Spinal cord (tissue), 10 donors: ENCODE results near the gene HLA-DRB1. TPM values are rescaled to one million over a fixed set of nuclear protein-coding genes. Genes with fewer than 3 reads are reported as not detected.

Source experiments
- DNase-seq, 6 donors: peaks; one replicate each; pipeline versions ENCODE4 v3.0.0 to v3.0.0-alpha.2; 2013 to 2015; ENCODE audit warnings: low spot score in 6 of 6, low read depth in 4 of 6
- H3K27ac ChIP-seq: one replicate; pipeline ENCODE4 v1.5.1; 2013; ENCODE audit warnings: low read depth, low read length, control low read depth
- H3K27me3 ChIP-seq: one replicate; pipeline ENCODE4 v1.6.1; 2013; ENCODE audit warnings: low read length; ENCODE audit not compliant: control insufficient read depth, insufficient read depth
- H3K36me3 ChIP-seq: one replicate; pipeline ENCODE4 v1.6.1; 2013; ENCODE audit warnings: low read length; ENCODE audit not compliant: control insufficient read depth, insufficient read depth
- H3K4me1 ChIP-seq: one replicate; pipeline ENCODE4 v1.6.1; 2013; ENCODE audit warnings: low read length; ENCODE audit not compliant: control insufficient read depth, insufficient read depth
- H3K4me3 ChIP-seq: one replicate; pipeline ENCODE4 v1.5.1; 2013; ENCODE audit warnings: low read depth, low read length, control low read depth
- H3K9me3 ChIP-seq: one replicate; pipeline ENCODE4 v1.6.1; 2013; ENCODE audit warnings: low read length; ENCODE audit not compliant: control insufficient read depth, insufficient read depth
- WGBS: methylation state at CpG from one replicate; pipeline ENCODE4 v1.1.5; 2013; ENCODE audit warnings: missing lambda C conversion rate; ENCODE audit not compliant: insufficient coverage; 5-methylcytosine and 5-hydroxymethylcytosine counted together
- polyA plus RNA-seq, 2 donors: library from polyadenylated mRNA; unstranded; fragments of 120-200 nt; gene quantifications; one replicate each; pipeline ENCODE4 v1.2.1, GENCODE V29; 2013; ENCODE audit not compliant: insufficient read length in 2 of 2
- total RNA-seq, 2 donors: library from RNA; depleted of rRNA in 1 of 2; stranded (reverse); fragments of 120-200 nt in 1 of 2; fragments of >200 nt in 1 of 2; gene quantifications; one replicate each; pipeline versions ENCODE4 v1.2.3 to v1.2.4, GENCODE V29; 2013 to 2014
- donor health status: healthy.

HLA-DRB1 gene
- total and polyA plus RNA-seq, 4 donors, result 3.1 to 61.3 (median 10.2) TPM

DNA sequence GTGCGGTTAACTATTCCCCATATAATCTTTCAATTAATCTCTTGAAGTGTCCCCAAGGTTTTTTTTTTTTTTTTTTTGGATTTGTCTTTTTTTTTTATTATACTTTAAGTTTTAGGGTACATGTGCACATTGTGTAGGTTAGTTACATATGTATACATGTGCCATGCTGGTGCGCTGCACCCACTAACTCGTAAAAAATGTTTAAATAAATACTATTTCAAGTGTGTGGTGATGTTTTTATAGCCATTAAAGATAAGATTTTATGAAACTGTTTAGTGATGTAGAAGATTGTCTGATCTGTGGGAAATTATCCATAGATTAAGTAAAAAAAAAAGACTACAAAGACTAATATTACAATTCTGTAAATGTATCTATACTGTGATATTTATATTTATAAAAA, 34.9 kb upstream of the HLA-DRB1 start:
- Histone ChIP-seq H3K4me3 (no peak overlapping the region), H3K27me3 (no peaks in the 10 kb centered on the region), H3K9me3 (no peaks in the 10 kb centered on the region), H3K36me3 (no peaks in the 10 kb centered on the region), H3K27ac (no peak overlapping the region), H3K4me1 (no peaks in the 10 kb centered on the region)
- DNase-seq, result no peak
- WGBS, result no CpG with 5 or more reads among the region's 3 CpGs

DNA sequence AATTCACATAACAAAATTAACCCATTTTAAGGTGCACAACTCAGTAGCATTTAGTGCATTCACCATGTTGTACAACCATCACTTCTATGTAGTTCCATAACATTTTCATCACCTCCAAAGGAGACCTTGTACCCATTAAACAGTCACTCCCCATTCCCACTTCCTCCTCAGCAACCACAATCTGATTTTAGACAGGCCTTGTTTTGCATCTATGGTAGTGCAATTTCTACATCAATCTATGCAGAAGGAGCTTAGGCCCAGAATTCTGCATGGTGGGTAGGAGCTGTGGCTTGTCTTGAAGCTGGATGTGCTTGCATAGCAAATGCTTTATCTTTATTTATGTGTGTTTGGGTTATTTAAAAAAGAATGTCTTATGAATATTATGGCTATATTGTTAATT, 34.0 kb upstream of the HLA-DRB1 start:
- Histone ChIP-seq H3K27ac (no peak overlapping the region), H3K27me3 (no peaks in the 10 kb centered on the region), H3K4me1 (no peaks in the 10 kb centered on the region), H3K36me3 (no peaks in the 10 kb centered on the region), H3K9me3 (no peaks in the 10 kb centered on the region), H3K4me3 (no peak overlapping the region)
- DNase-seq, result no peak

DNA sequence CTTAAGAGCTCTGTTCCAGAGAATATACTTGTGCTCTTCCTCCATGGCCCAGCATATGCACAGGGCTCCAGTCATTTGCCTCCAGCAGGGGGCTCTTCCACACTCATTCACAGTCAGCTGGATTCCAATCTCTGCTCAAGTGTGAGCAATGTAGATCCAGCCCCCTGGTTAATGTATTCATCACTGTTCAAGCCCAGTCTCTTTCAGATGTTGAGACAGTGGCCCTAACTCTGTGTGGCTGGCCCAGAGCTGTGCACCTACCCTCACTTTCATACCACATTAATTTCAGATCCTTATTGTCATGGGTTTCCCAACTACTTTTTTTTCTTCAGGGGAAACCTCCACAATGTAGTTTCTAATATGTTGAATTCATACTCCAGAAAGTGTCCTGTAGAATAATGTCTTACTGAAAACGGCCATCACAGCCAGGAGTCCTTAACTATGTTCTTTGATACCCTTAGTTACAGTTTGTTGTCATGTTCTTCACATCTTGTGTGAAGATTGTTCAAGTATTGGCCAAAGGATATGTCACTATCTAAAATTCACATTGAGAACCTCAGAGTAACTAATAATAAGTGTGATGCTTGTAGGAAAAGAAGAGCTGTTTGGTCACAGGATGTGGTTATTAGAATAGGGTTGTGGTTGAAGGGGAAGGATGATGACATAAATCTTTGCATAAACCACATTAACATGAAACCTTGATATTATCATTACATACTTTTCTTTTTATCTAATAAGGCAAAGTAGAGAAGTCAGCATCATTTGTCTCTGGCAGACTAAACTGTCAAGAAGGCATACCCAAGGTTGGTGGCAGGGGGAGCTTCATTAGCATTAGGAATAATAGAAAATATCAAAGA, 33.1 kb upstream of the HLA-DRB1 start:
- Histone ChIP-seq H3K27me3 (no peaks in the 10 kb centered on the region), H3K27ac (no peak overlapping the region), H3K9me3 (no peaks in the 10 kb centered on the region), H3K4me3 (no peak overlapping the region), H3K4me1 (no peaks in the 10 kb centered on the region), H3K36me3 (no peaks in the 10 kb centered on the region)
- WGBS, result no CpG with 5 or more reads among the region's 1 CpG
- peak in 1 of 6 donors; percentile 45 for DNase-seq

DNA sequence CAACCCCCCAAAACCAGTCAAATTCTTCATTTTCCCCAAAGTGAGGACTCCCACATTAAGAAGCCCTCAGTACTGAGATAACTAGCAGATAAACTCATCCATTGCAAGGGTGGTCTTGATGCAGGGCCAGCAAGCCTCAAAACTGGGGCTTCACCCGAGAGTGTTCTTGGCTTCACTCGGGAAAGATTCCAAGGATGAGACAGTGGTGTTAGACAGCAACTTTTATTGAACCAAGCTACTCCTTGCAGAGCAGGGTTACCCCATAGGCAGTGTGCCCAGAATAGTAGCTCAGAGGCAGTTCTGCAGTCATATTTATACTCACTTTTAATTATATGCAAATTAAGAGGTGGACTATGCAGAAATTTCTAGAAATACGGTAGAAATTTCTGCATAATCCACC, 31.7 kb upstream of the HLA-DRB1 start:
- no peak overlapping the region for H3K4me3 ChIP-seq
- no peaks in the 10 kb centered on the region for H3K27me3 ChIP-seq
- no peaks in the 10 kb centered on the region for H3K36me3 ChIP-seq
- WGBS, result 57% methylated on average over 1 of the region's 3 CpGs
- H3K4me1 ChIP-seq, result no peaks in the 10 kb centered on the region
- H3K27ac ChIP-seq, result no peak overlapping the region
- H3K9me3 ChIP-seq, result no peaks in the 10 kb centered on the region
- DNase-seq, result no peak

DNA sequence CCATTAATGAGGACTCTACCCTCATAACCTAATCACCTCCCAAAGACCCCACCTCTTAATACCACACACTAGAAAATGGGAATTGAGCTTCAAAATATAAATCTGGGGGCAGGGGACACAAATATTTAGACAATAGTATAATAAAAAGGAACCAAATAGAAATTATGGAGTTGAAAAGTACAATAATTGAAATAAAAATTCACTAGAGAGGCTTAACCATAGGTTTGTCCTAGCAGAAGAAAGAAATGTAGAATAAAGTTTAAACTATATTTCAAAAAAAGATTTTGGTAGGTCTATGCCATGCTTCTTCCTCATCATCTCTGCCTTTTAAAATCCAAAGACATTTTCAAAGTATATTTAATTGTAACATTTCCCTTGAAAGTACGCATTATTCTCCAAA, 28.1 kb upstream of the HLA-DRB1 start:
- no CpG with 5 or more reads among the region's 1 CpG for WGBS
- Histone ChIP-seq H3K4me1 (no peaks in the 10 kb centered on the region), H3K9me3 (no peaks in the 10 kb centered on the region), H3K27me3 (no peaks in the 10 kb centered on the region), H3K36me3 (no peaks in the 10 kb centered on the region), H3K27ac (no peak overlapping the region), H3K4me3 (no peak overlapping the region)
- DNase-seq, result no peak

DNA sequence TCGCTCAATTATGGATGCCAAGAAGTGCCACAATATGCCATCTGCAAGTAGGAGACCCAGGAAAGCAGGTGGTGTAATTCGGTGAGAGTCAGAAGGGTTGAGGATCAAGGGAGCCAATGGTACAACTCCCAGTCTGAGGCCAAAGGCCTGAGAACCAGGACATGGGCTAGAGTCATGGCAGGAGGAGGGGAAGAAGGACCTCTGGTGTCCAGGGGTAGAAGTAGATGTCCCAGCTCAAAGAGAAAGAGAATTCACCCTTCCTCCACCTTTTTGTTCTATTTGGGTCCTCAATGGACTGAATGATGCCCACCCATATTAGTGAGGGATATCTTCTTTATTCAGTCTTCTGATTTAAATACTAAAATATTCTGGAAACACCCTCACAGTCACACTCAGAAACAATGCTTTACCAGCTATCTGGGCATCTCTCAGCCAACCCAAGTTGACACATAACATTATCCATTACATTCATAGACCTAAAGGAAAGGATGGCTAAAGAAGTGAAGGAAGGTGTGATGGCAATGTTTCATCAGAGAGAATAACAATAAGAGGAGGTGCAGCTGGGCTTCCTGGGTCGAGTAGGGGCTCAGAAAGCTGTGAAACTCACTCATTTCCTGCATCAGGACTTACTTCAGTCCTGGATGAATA, 26.4 kb upstream of the HLA-DRB1 start:
- Histone ChIP-seq H3K27ac (no peak overlapping the region), H3K9me3 (no peaks in the 10 kb centered on the region), H3K27me3 (no peaks in the 10 kb centered on the region), H3K36me3 (no peaks in the 10 kb centered on the region), H3K4me1 (no peaks in the 10 kb centered on the region), H3K4me3 (no peak overlapping the region)
- 42% methylated on average over 2 of the region's 3 CpGs for whole genome bisulfite sequencing
- DNase-seq, result no peak

DNA sequence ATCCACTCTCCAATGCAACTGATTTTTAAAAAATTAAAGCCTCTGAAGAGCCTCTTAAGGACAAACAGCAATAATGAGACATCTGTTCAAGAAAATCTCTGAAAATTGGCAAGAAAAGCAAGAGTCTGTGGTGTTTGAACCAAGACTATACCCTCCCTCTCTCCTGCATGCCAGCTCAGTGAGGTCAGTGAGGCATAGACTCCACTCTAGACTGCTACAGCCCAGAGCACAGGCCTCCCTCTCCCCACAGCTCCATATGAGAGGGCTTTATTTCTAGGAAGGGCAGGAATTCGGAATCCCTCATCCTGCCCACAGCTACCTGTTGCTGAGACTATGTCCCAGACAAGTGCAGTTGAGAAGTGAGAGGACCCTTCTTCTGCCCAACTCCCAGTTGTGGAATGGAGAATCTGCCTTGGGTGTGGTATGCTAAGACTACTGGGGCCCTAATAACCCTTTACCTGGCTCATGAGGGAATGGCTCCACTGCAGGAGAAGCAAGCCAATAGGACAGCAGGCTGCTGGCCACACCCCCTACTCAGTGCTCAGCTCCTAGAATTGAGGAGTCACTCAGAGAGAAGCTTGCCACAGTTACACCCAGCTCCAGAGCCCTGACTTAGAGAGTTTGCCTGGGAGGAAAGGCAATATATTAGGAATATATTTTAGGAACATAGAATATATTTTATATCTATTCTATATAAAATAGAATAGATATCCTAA, 24.9 kb upstream of the HLA-DRB1 start:
- DNase-seq, result no peak
- WGBS, result no CpG with 5 or more reads among the region's 1 CpG
- Histone ChIP-seq H3K4me1 (no peaks in the 10 kb centered on the region), H3K27ac (no peak overlapping the region), H3K27me3 (no peaks in the 10 kb centered on the region), H3K9me3 (no peaks in the 10 kb centered on the region), H3K4me3 (no peak overlapping the region), H3K36me3 (no peaks in the 10 kb centered on the region)

DNA sequence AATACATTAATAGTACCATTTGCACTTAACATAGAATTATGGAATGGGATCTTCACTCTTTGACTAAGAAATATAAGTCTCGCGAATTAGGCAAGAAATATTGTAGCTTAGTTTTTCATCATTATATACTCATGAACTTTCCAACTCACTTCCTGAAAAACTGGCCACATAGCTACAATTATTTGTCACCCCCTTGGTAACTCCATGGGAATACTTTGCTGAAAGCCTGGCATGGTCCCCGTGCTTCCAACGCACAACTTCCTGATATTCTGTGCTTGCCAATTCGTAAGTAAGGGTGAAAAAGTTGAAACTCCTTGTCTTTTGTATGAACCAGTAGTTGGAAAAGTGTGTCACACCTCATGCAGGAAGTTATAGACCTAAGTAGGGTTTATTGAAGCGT, 23.8 kb upstream of the HLA-DRB1 start:
- Histone ChIP-seq H3K27me3 (no peaks in the 10 kb centered on the region), H3K4me1 (no peaks in the 10 kb centered on the region), H3K9me3 (no peaks in the 10 kb centered on the region), H3K27ac (no peak overlapping the region), H3K4me3 (no peak overlapping the region), H3K36me3 (no peaks in the 10 kb centered on the region)
- WGBS, result no CpG with 5 or more reads among the region's 6 CpGs
- no peak for DNase-seq

DNA sequence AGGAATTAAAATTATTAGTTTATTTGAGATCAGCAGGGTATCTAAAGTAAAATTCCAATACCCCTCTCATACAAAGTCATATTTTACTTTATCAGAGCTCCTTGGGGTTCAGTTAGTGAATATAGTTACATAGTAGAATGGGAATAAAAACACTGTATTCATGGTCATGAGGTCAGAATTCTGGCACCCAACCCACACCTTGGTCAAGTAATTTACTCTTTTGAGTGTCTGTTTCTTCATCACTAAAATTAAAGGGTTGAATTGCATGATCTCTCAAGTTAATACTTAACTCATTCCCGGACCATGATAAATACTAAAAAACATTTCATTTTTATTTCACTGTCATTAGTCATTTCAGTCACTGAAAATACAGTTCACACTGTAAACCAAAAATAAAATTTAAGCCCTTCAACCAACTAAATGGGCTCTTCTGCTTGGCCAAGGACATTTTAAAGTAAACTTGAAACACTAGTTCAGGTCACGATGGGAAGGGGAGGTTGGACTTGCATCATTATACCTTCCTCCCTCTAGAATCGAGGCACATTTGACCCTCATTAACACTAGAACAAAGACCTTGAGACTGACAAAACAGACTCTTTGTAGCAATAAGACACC, 21.1 kb upstream of the HLA-DRB1 start:
- Histone ChIP-seq H3K4me3 (no peak overlapping the region), H3K4me1 (no peaks in the 10 kb centered on the region), H3K9me3 (no peaks in the 10 kb centered on the region), H3K27ac (no peak overlapping the region), H3K36me3 (no peaks in the 10 kb centered on the region), H3K27me3 (no peaks in the 10 kb centered on the region)
- no peak for DNase-seq
- WGBS, result no CpG with 5 or more reads among the region's 3 CpGs
